ENCODE results near the gene MARK2. TPM values are rescaled to one million over a fixed set of nuclear protein-coding genes. Genes with fewer than 3 reads are reported as not detected.

The MARK2 gene
- total and polyA plus RNA-seq, 4 donors, result 12.2 to 32.5 (median 23.9) TPM

- H3K36me3 ChIP-seq (ENCODE audit: control insufficient read depth, insufficient read depth, low read length), result peaks cover 18% of the 10 kb centered on the region
- peaks cover 49% of the 10 kb centered on the region for H3K4me1 ChIP-seq (ENCODE audit: control insufficient read depth, insufficient read depth, low read length)
- DNase-seq (ENCODE audit: low read depth in 4 of 6, low spot score in 6 of 6), result no peak
- no peaks in the 10 kb centered on the region for H3K9me3 ChIP-seq (ENCODE audit: control insufficient read depth, insufficient read depth, low read length)
- no peak overlapping the region for H3K4me3 ChIP-seq (ENCODE audit: low read depth, low read length)
- no peaks in the 10 kb centered on the region for H3K27me3 ChIP-seq (ENCODE audit: control insufficient read depth, insufficient read depth, low read length)
- H3K27ac ChIP-seq (ENCODE audit: low read depth, low read length), result no peak overlapping the region
- 34% methylated on average over 4 of the region's 6 CpGs for WGBS (ENCODE audit: insufficient coverage)
These were observed 48.6 kb downstream of the MARK2 start for GRCh38 chr11:63887386-63887999.

- Histone ChIP-seq H3K27me3 (ENCODE audit: control insufficient read depth, insufficient read depth, low read length) (no peaks in the 10 kb centered on the region), H3K36me3 (ENCODE audit: control insufficient read depth, insufficient read depth, low read length) (peaks cover 18% of the 10 kb centered on the region), H3K9me3 (ENCODE audit: control insufficient read depth, insufficient read depth, low read length) (no peaks in the 10 kb centered on the region), H3K4me3 (ENCODE audit: low read depth, low read length) (no peak overlapping the region), H3K4me1 (ENCODE audit: control insufficient read depth, insufficient read depth, low read length) (peaks cover 41% of the 10 kb centered on the region), H3K27ac (ENCODE audit: low read depth, low read length) (no peak overlapping the region)
- 66% methylated on average over 10 of the region's 25 CpGs for WGBS (ENCODE audit: insufficient coverage)
- DNase-seq (ENCODE audit: low read depth in 4 of 6, low spot score in 6 of 6), result no peak
These were observed 49.5 kb downstream of the MARK2 start for GRCh38 chr11:63888170-63889086.

GRCh38 chr11:63889344-63889743, 50.4 kb downstream of the MARK2 start:
- H3K27me3 ChIP-seq (ENCODE audit: control insufficient read depth, insufficient read depth, low read length), result no peaks in the 10 kb centered on the region
- H3K36me3 ChIP-seq (ENCODE audit: control insufficient read depth, insufficient read depth, low read length), result peaks cover 18% of the 10 kb centered on the region
- DNase-seq (ENCODE audit: low read depth in 4 of 6, low spot score in 6 of 6), result no peak
- H3K4me1 ChIP-seq (ENCODE audit: control insufficient read depth, insufficient read depth, low read length), result peaks cover 32% of the 10 kb centered on the region
- no peak overlapping the region for H3K27ac ChIP-seq (ENCODE audit: low read depth, low read length)
- 92% methylated on average over 6 of the region's 6 CpGs for WGBS (ENCODE audit: insufficient coverage)
- H3K4me3 ChIP-seq (ENCODE audit: low read depth, low read length), result no peak overlapping the region
- no peaks in the 10 kb centered on the region for H3K9me3 ChIP-seq (ENCODE audit: control insufficient read depth, insufficient read depth, low read length)

GRCh38 chr11:63890368-63890767, 51.5 kb downstream of the MARK2 start:
- no peak overlapping the region for H3K27ac ChIP-seq (ENCODE audit: low read depth, low read length)
- 75% methylated on average over 4 of the region's 7 CpGs for WGBS (ENCODE audit: insufficient coverage)
- no peak for DNase-seq (ENCODE audit: low read depth in 4 of 6, low spot score in 6 of 6)
- peaks cover 24% of the 10 kb centered on the region for H3K4me1 ChIP-seq (ENCODE audit: control insufficient read depth, insufficient read depth, low read length)
- no peaks in the 10 kb centered on the region for H3K27me3 ChIP-seq (ENCODE audit: control insufficient read depth, insufficient read depth, low read length)
- H3K9me3 ChIP-seq (ENCODE audit: control insufficient read depth, insufficient read depth, low read length), result no peaks in the 10 kb centered on the region
- peaks cover 25% of the 10 kb centered on the region for H3K36me3 ChIP-seq (ENCODE audit: control insufficient read depth, insufficient read depth, low read length)
- no peak overlapping the region for H3K4me3 ChIP-seq (ENCODE audit: low read depth, low read length)

GRCh38 chr11:63892228-63892627, 53.3 kb downstream of the MARK2 start:
- WGBS (ENCODE audit: insufficient coverage), result 49% methylated on average over 3 of the region's 3 CpGs
- DNase-seq (ENCODE audit: low read depth in 4 of 6, low spot score in 6 of 6), result no peak
- Histone ChIP-seq H3K9me3 (ENCODE audit: control insufficient read depth, insufficient read depth, low read length) (no peaks in the 10 kb centered on the region), H3K4me1 (ENCODE audit: control insufficient read depth, insufficient read depth, low read length) (peaks cover 18% of the 10 kb centered on the region), H3K4me3 (ENCODE audit: low read depth, low read length) (no peak overlapping the region), H3K36me3 (ENCODE audit: control insufficient read depth, insufficient read depth, low read length) (peaks cover 34% of the 10 kb centered on the region), H3K27me3 (ENCODE audit: control insufficient read depth, insufficient read depth, low read length) (no peaks in the 10 kb centered on the region), H3K27ac (ENCODE audit: low read depth, low read length) (no peak overlapping the region)

GRCh38 chr11:63893355-63893754, 54.4 kb downstream of the MARK2 start:
- 100% methylated on average over 3 of the region's 6 CpGs for WGBS (ENCODE audit: insufficient coverage)
- no peak for DNase-seq (ENCODE audit: low read depth in 4 of 6, low spot score in 6 of 6)
- Histone ChIP-seq H3K36me3 (ENCODE audit: control insufficient read depth, insufficient read depth, low read length) (peaks cover 41% of the 10 kb centered on the region), H3K9me3 (ENCODE audit: control insufficient read depth, insufficient read depth, low read length) (no peaks in the 10 kb centered on the region), H3K27me3 (ENCODE audit: control insufficient read depth, insufficient read depth, low read length) (no peaks in the 10 kb centered on the region), H3K4me3 (ENCODE audit: low read depth, low read length) (no peak overlapping the region), H3K4me1 (ENCODE audit: control insufficient read depth, insufficient read depth, low read length) (peaks cover 12% of the 10 kb centered on the region), H3K27ac (ENCODE audit: low read depth, low read length) (no peak overlapping the region)

GRCh38 chr11:63896071-63896470, 57.2 kb downstream of the MARK2 start:
- H3K9me3 ChIP-seq (ENCODE audit: control insufficient read depth, insufficient read depth, low read length), result no peaks in the 10 kb centered on the region
- no peak overlapping the region for H3K27ac ChIP-seq (ENCODE audit: low read depth, low read length)
- 89% methylated on average over 2 of the region's 4 CpGs for WGBS (ENCODE audit: insufficient coverage)
- no peaks in the 10 kb centered on the region for H3K27me3 ChIP-seq (ENCODE audit: control insufficient read depth, insufficient read depth, low read length)
- peaks cover 54% of the 10 kb centered on the region for H3K36me3 ChIP-seq (ENCODE audit: control insufficient read depth, insufficient read depth, low read length)
- no peak for DNase-seq (ENCODE audit: low read depth in 4 of 6, low spot score in 6 of 6)
- H3K4me3 ChIP-seq (ENCODE audit: low read depth, low read length), result no peak overlapping the region
- no peaks in the 10 kb centered on the region for H3K4me1 ChIP-seq (ENCODE audit: control insufficient read depth, insufficient read depth, low read length)

- peak in 1 of 6 donors; percentile 81 for DNase-seq (ENCODE audit: low read depth in 4 of 6, low spot score in 6 of 6)
- Histone ChIP-seq H3K9me3 (ENCODE audit: control insufficient read depth, insufficient read depth, low read length) (no peaks in the 10 kb centered on the region), H3K36me3 (ENCODE audit: control insufficient read depth, insufficient read depth, low read length) (peaks cover 65% of the 10 kb centered on the region), H3K4me3 (ENCODE audit: low read depth, low read length) (no peak overlapping the region), H3K4me1 (ENCODE audit: control insufficient read depth, insufficient read depth, low read length) (no peaks in the 10 kb centered on the region), H3K27me3 (ENCODE audit: control insufficient read depth, insufficient read depth, low read length) (no peaks in the 10 kb centered on the region), H3K27ac (ENCODE audit: low read depth, low read length) (no peak overlapping the region)
- WGBS (ENCODE audit: insufficient coverage), result 63% methylated on average over 6 of the region's 10 CpGs
These were observed 58.7 kb downstream of the MARK2 start for GRCh38 chr11:63897459-63898146.

- no peak overlapping the region for H3K27ac ChIP-seq (ENCODE audit: low read depth, low read length)
- no peak for DNase-seq (ENCODE audit: low read depth in 4 of 6, low spot score in 6 of 6)
- peaks cover 88% of the 10 kb centered on the region for H3K36me3 ChIP-seq (ENCODE audit: control insufficient read depth, insufficient read depth, low read length)
- no peaks in the 10 kb centered on the region for H3K27me3 ChIP-seq (ENCODE audit: control insufficient read depth, insufficient read depth, low read length)
- no peaks in the 10 kb centered on the region for H3K4me1 ChIP-seq (ENCODE audit: control insufficient read depth, insufficient read depth, low read length)
- H3K4me3 ChIP-seq (ENCODE audit: low read depth, low read length), result no peak overlapping the region
- WGBS (ENCODE audit: insufficient coverage), result 100% methylated on average over 1 of the region's 3 CpGs
- no peaks in the 10 kb centered on the region for H3K9me3 ChIP-seq (ENCODE audit: control insufficient read depth, insufficient read depth, low read length)
These were observed 62.8 kb downstream of the MARK2 start for GRCh38 chr11:63901660-63902059.
